GM19372 (cell line): ENCODE measurements around the gene ATF2.
"Not testable (repeated sequence)": the region's sequence is repeated elsewhere in the genome, so short reads cannot be mapped to it uniquely, and the experiment has no call there.

Experiments used
- ATAC-seq: cut with Tn5 transposase; IDR thresholded peaks from one replicate; pipeline ENCODE4 v1.9.1; 2021; ENCODE audit warnings: mild to moderate bottlenecking, low read depth, moderate library complexity; ENCODE audit not compliant: unreplicated experiment

The ATF2 gene

DNA sequence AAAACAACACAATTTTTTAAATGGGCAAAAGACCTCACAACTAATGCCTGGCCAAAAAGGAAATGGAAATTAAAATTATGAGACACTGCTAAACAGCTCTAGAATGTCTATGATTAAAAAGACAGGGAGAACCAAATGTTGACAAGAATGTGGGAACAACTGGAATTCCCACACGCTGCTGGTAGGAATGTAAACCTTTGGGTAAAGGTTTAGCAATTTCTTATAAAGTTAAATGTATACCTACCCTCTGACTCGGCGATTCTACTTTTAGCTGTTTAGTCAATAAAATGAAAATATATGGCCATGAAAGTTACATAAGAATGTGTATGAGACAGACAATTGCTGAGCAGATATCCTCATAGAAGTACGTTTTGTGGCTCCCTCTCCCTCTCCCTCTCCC, 60.9 kb downstream of the ATF2 start:
- ATAC-seq: no peak

DNA sequence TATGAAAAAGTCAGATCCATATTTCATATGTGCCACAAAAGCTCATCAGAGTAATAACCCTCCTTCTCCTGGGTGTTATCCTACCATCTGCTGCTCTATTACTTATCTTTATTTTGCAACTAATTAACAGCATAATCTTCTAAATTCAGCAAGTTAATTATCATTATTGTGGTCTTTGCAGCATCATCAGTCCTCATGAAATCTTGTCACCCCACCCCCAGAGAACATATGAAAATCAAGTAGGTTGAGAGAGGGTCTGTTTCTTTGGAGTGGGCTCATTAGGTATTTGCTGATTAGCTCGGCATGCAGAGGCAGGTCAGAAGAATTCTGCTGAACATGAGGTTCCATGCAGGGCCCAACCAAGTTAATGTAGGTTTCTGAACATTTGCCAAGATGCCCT, 64.8 kb downstream of the ATF2 start:
- ATAC-seq: no peak

DNA sequence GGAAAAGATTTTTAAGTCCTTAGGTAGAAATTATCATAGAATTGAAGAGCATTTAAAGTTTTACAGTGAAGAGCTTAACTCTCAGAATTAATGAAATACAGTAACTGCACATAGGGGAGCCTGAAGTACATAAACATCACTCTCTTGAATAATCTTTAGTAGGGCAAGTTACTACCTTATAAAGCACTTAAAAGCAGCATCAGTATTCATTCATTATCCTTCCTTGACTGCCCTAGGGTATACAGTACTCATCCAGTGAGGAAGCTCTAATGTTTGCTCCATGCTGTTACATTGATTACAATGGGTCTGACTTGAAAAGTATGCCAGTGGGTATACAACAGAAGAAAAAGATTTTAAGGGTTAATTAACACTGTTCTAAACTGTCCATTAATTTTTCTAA, 66.5 kb downstream of the ATF2 start:
- ATAC-seq: no peak

DNA sequence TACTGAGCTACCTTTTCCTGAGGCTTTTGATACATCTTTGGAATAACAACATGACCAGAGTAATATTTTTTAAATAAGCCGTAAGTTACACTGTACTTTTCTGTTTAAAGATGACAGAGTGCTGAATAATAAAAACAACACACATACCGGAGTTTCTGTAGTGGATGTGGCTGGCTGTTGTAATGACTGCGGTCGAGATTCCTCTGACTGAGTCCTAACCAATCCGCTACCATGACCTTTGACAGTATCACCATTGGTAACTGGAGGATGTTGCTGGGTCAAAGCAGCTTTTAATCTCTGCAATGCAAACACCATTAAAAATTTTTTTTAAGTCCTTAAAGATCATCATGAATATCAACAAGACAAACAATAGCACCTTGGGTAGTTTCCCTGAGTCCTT, 70.7 kb downstream of the ATF2 start:
- no peak for ATAC-seq

DNA sequence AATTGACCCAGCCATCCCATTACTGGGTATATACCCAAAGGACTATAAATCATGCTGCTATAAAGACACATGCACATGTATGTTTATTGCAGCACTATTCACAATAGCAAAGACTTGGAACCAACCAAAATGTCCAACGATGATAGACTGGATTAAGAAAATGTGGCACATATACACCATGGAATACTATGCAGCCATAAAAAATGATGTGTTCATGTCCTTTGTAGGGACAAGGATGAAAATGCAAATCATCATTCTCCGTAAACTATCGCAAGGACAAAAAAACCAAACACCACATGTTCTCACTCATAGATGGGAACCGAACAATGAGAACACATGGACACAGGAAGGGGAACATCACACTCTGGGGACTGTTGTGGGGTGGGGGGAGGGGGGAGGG, 83.9 kb downstream of the ATF2 start:
- ATAC-seq: not testable (repeated sequence)

DNA sequence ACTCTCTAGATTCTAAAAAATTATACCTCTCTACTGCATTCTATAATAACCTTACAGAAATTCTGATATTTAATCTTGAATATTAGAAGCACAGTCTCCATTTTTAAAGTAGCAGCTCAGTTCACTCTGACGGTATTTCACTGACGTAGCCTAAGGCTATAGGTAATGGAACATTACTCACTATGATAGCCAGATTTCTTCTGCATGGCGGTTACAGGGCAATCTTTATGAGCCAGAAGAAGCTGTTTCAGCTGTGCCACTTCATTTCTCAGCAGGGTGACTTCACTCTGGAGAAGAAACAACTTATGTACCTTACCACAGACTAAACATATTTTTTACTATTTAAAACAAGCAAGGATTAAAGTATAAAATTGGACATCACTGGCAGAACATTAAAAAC, 87.5 kb downstream of the ATF2 start:
- no peak for ATAC-seq

DNA sequence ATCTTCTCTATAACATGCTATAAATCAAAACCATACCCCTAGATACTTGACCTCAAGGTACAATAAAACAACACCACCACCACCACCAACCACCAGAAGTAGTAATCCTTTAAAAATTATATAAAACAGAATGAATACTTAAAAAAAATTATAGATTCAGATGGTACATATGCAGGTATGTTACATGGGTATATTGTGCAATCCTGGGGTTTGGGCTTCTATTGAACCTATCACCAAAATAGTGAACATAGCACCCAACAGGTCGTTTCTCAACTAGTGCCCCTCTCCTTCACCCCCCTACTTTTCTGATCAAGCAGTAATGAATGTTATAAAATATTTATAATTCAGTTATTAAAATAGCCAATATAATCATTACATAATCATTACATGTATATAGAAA, 91.7 kb downstream of the ATF2 start:
- no peak for ATAC-seq

DNA sequence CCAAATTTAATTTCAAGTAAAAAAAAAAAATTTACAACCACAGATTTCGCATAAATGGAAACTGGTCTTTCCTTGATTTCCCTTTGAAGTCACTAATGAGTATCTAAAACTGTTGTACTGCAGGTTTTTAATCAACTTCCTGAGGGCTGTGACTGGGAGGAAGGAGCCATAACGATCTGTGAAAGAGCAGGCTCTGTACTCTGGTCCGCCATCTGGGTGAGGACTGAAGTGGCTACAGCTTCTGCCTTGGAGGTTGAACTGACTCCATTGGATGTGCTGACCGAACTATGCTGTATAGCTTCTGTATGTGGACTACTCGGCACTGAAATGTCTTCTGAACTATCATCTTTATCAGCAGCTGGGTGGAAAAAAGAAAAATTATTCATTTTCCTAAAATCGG, 93.5 kb downstream of the ATF2 start:
- ATAC-seq: no peak

DNA sequence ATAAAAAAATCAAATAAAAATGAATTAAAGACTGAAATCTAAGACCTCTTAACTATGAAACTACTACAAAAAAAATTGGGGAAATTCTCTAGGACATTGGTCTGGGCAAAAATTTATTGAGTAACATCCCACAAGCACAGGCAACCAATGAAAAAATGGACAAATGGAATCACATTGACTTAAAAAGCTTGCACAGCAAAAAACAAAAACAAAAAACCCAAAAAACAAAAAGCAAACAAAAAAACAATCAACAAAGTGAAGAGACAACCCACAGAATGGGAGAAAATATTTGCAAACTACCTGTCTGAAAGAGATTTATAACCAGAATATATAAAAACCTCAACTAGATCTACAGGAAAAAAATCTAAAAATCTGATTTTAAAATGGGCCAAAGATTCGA, 99.5 kb downstream of the ATF2 start:
- ATAC-seq: no peak

DNA sequence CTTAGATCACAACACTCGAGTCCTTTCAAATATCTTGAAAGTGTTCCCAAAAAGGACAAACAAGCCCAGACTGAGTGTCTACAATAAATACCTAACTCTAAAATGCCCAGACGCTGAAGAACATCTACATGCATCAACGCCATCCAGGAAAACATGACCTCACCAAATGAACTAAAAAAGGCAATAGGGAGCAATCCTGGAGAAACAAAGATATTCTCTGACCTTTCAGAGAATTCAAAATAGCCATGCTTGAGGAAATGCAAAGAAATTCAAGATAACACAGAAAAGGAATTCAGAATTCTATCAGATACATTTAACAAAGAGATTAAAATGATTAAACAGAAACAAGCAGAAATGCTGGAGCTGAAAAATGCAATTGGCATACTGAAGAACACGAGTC, 101.6 kb downstream of the ATF2 start:
- no peak for ATAC-seq

DNA sequence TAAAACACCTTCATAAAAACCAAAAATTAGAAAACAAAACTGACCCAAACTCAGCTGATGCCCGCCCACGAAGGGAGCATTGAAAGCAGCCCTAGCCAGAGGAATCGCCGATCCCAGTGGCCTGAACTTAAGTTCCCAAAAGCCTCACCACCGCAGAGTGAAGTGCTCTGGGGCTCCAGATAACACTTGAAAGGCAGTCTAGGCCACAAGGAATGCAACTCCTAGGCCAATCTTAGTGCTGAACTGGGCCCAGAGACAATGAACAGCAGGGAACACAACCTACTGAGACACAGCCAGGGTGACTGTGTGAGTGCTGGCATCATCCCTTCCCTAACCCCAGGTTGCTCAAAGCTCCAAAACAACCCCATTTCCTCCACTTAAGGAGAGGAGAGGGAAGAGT, 103.2 kb downstream of the ATF2 start:
- no peak for ATAC-seq

DNA sequence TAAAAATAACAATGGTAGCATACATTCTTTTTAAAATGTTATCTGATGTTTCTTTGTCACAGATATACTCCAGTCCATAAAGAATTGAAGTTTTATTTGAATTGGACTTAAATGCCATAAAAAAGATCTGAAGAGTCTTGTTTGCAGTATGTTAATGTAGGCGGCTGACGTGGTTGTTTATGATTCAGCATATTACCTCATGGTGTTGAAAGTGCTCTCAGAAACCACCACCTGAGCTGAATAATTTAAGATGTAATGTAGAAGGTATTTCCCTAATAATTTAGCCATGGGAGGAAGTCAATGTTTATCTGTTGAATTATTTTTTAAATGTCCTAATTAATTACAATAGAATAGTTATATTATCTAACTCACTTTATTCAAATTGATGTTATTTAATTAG, 104.3 kb downstream of the ATF2 start:
- ATAC-seq: no peak

DNA sequence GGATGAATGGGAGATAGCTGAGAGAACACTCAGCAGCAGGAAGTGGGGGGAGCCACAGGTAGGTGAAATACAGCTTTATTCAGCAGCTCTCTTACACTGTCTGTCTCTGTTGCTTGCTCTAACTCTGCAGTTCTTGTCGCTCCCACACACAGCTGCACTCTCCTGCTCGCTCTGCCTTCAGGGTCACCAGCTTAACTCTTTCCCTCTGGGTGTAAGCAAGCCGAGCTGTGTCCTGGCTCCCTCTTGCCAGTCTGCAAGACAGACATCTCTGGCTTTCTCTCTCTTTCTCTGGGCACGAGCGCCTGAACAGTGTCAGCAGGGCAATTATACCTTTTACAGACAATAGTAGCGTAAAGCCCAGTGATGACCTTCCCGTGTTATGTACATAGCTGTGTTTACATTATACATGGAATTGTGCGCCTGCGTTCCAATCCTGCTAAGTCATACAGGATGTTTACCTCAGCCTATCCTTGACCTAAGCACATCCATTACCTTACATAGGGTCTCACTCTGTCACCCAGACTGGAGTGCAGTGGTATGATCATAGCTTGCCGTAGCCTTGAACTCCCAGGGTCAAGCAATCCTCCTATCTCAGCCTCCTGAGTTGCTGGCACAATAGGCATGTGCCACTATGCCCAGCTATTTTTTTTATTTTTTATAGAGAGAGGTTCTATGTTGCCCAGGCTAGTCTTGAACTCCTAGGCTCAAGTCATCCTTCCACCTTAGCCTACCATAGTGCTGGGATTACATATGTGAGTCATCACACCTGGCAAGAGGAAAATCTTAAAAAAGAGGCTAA, 105.0 kb downstream of the ATF2 start:
- ATAC-seq: no peak

DNA sequence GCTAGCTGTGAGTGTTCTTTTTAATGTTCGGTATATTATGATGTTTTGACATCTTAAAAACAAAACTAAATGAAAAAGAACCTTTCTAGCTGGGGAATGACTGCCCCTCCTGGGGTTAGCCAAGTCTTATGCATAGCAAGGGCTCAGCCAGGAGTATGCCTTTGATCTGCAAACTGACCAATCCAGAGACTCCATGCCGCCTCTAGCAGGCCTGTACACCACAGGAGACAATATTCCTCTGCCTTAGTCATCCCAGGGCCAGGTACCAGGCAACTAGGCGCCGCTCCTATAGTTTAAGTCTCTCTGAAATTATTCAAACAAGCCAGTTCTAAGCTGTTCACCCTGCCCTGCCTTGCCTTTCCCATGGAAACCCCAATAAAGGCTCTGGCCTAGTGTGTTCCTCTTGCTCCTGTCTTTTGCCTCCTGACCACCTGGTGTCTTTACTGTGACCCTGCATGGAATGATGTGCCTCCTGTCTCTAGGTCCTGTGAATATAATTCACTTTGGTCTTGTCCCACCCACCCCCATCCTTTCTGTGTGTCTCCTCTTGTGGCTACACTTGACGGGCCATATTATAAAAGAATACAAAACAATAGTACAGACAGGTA, 110.8 kb downstream of the ATF2 start:
- no peak for ATAC-seq

DNA sequence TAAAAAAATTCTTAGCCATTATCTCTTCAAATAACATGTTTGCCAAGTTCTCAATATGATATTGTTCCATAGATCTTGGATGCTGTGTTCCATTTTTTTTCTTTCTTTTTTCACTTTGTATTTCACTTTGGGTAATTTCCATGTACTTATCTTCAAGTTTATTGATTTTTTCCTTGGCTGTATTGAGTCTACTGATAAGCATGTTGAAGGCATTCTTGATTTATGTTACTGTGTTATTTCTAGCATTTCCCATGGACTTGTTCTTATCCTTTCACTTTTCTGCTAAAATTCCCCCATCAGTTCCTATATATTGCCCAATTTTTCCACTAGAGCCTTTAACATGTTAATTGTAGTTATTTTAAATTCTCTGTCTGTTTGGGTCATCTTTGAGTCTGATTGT, 112.0 kb downstream of the ATF2 start:
- no peak for ATAC-seq

DNA sequence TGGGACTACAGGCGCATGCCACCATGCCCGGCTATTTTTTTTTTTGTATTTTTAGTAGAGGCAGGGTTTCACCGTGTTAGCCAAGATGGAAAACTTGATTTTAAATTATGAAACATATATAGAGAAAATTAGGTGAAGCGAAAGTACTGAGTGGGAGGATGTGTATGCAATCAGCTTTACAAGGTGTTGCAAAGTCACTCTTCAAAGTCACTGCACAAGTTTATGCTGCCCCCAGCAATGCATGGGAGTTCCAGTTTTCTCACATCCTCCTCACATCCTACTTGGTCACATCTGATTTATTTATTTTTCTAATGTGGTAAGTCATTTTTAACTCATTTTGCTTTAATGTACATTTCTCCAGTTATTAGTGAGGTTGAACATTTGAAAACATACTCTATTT, 113.7 kb downstream of the ATF2 start:
- no peak for ATAC-seq

DNA sequence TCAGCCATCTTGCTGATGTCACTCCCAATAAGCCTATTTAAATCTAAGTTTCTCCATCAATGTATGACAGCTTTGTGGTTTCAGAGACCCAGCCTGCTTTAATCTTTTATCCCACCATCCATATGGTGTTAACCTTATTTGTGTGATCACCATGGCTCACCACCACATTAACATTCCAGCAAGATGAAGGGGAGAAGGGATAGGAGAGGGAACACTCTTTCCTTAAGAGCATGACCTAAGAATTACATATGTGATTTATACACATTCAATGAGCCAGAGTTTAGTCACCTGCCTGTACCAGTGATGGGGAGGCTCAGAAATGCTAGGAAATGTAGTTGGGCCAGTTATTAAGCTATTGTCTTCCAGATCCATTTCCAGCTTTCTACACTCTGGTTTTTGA, 118.3 kb downstream of the ATF2 start:
- no peak for ATAC-seq

DNA sequence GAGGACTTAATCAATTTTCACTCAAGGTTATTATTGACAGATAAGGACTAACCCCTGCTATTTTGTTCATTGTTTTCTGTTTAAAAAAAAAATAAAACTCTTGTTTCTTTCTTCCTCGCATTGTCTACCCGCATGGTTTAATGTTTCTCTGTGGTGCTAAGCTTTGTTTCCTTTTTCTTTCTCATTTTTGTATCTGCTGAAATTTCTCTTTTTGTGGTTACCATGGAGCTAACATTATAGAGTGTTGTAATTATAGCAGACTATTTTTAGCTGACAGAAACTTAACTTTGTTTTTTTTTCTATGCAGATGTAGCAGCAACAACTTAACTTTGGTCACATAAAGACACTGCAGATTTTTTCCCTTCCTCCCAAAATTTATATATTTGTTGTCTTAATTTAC, 119.7 kb downstream of the ATF2 start:
- ATAC-seq: no peak

DNA sequence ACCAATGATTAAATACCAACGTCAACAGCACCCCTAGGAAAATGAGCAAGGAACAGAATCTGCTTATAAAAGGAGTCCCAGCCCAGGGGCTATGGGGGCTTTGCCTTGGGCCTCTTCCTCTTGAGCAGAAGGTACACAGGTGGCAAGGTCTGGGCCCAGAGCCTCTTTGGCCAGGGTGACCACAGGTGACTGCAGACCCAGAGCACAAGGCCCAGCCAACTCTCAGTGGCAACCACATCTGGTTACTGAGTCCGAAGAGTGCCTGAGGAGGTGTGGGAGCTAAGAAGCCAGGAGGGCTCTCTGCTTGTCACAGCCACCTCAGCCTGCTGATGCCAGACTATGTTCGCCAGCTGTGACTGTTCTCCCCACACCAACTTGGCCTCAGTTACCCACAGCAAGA, 128.5 kb downstream of the ATF2 start:
- no peak for ATAC-seq

DNA sequence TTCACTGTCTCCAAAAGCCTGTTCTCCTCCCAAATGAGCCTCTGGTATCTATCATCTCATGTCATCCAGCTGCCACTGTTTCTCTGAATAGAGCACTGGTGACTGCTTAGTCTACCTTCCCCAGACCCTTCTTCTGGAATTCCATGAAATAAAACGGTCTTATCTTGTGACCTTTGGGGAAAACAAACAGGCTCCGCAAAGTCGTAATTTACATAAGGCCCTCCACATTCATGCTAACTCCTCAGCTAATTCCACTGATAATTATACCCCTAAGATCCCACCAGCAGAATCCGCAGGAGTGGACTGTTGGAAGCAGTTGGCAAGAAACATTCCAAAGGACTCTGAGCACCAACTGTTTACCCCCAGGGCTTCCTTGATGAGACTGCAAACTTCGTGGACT, 129.0 kb downstream of the ATF2 start:
- no peak for ATAC-seq

DNA sequence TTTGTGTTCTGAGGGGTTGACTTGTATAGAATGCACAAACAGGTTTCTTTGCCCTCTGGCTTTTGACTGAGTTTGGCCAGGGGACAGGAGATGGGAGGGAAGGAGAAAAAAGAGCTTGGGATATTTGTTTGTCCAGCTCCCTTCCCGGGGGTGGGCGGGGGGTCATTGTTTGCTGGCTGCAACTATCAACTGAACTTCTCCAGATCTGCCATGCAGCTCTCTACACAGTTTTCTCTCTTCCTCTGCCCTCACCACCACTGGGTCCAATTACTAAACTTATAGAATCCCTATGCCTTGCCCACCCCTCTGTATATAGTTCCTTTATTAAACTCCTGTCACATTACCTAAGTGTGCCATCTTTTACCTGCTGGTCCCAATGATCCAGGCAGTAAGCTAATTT, 130.1 kb downstream of the ATF2 start:
- no peak for ATAC-seq

DNA sequence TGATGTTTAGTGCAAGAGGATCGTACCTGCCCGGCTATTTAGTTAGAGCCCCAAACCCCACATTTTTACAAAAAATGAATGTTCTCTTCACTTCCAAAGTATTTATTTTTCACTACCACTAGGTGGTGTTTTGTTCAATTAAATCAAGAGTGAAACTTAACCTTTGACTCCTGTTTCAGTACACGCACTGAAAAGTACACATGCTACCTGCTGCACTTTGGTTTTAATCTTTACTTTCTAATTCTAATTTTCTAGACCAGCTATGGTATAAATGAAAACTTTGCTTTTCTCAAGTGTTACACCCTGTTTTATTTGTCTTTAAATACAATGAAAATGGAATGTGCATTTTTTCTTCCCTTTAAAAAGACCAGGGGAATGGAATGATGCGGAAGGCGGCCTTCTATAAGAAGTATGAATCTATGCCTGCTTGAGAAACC, 131.4 kb downstream of the ATF2 start:
- ATAC-seq: no peak
